RKO (cell line): ENCODE data around the gene KCNMB4.

Experiments
- DNase-seq: peaks from one replicate; pipeline ENCODE4 v3.0.0-alpha.2; 2016; ENCODE audit warnings: low spot score

Gene KCNMB4

GRCh38 chr12:70443062-70443673 lies 77.1 kb downstream of the KCNMB4 start:
- peak; percentile 41 for DNase-seq

GRCh38 chr12:70444903-70445302 lies 78.8 kb downstream of the KCNMB4 start:
- no peak for DNase-seq

GRCh38 chr12:70448371-70448770 lies 82.3 kb downstream of the KCNMB4 start:
- no peak for DNase-seq

- peak; percentile 50 for DNase-seq
Measured at GRCh38 chr12:70449074-70449752, 83.1 kb downstream of the KCNMB4 start.

GRCh38 chr12:70449753-70450341 lies 83.8 kb downstream of the KCNMB4 start:
- no peak for DNase-seq

- no peak for DNase-seq
Measured at GRCh38 chr12:70451528-70451927, 85.4 kb downstream of the KCNMB4 start.

- DNase-seq, result no peak
Measured at GRCh38 chr12:70456953-70457352, 90.9 kb downstream of the KCNMB4 start.

GRCh38 chr12:70459786-70460185 lies 93.7 kb downstream of the KCNMB4 start:
- DNase-seq, result no peak

- no peak for DNase-seq
Measured at GRCh38 chr12:70463997-70464396, 97.9 kb downstream of the KCNMB4 start.

- DNase-seq, result no peak
Measured at GRCh38 chr12:70466753-70467152, 100.7 kb downstream of the KCNMB4 start.

GRCh38 chr12:70467476-70467875 lies 101.4 kb downstream of the KCNMB4 start:
- no peak for DNase-seq

- no peak for DNase-seq
Measured at GRCh38 chr12:70467918-70468733, 102.0 kb downstream of the KCNMB4 start.

GRCh38 chr12:70468741-70469140 lies 102.7 kb downstream of the KCNMB4 start:
- no peak for DNase-seq

GRCh38 chr12:70469221-70469820 lies 103.2 kb downstream of the KCNMB4 start:
- no peak for DNase-seq

- no peak for DNase-seq
Measured at GRCh38 chr12:70482764-70483163, 116.7 kb downstream of the KCNMB4 start.
